H9 (cell line): ENCODE data around the gene S100A16. TPM values are rescaled to one million over a fixed set of nuclear protein-coding genes. Genes with fewer than 3 reads are reported as not detected.

Experiments
- DNase-seq: peaks from one replicate; pipeline ENCODE4 v3.0.0-alpha.2; 2017
- H2AFZ ChIP-seq: one replicate; pipeline ENCODE4 v1.6.1; 2013; ENCODE audit warnings: mild to moderate bottlenecking, low read length, control low read depth, moderate library complexity
- H2AK5ac ChIP-seq: 2 replicates; pipeline ENCODE4 v1.6.1; 2013; ENCODE audit warnings: low read length, control low read depth, mixed read lengths; ENCODE audit not compliant: insufficient read length
- H2BK120ac ChIP-seq: one replicate; pipeline ENCODE4 v1.6.1; 2013; ENCODE audit warnings: low read depth, mild to moderate bottlenecking, low read length, control low read depth, inconsistent platforms; ENCODE audit not compliant: poor library complexity, severe bottlenecking
- H2BK12ac ChIP-seq: 2 replicates; pipeline ENCODE4 v1.6.1; 2013; ENCODE audit warnings: low read length, control low read depth, mixed read lengths, low read depth; ENCODE audit not compliant: insufficient read length
- H2BK15ac ChIP-seq: 2 replicates; pipeline ENCODE4 v1.6.1; 2013; ENCODE audit warnings: low read depth, low read length, control low read depth
- H2BK20ac ChIP-seq: one replicate; pipeline ENCODE4 v1.6.1; 2013; ENCODE audit warnings: low read depth, mild to moderate bottlenecking, low read length, control low read depth, inconsistent platforms; ENCODE audit not compliant: poor library complexity, severe bottlenecking
- H2BK5ac ChIP-seq: 2 replicates; pipeline ENCODE4 v1.6.1; 2013; ENCODE audit warnings: low read length, control low read depth, mixed read lengths; ENCODE audit not compliant: insufficient read length
- H3K14ac ChIP-seq: 2 replicates; pipeline ENCODE4 v1.6.1; 2013; ENCODE audit warnings: low read length, control low read depth; ENCODE audit not compliant: insufficient read depth
- H3K18ac ChIP-seq: 2 replicates; pipeline ENCODE4 v1.6.1; 2013; ENCODE audit warnings: low read depth, mild to moderate bottlenecking, mixed read lengths, low read length, control low read depth; ENCODE audit not compliant: insufficient read length
- H3K23ac ChIP-seq: 2 replicates; pipeline ENCODE4 v1.6.1; 2013; ENCODE audit warnings: low read length, control low read depth, mixed read lengths, low read depth; ENCODE audit not compliant: insufficient read length
- H3K23me2 ChIP-seq: 2 replicates; pipeline ENCODE4 v1.6.1; 2013; ENCODE audit warnings: low read depth, mild to moderate bottlenecking, mixed read lengths, low read length, control low read depth; ENCODE audit not compliant: insufficient read length, poor library complexity, severe bottlenecking
- H3K27ac ChIP-seq: 2 replicates; pipeline ENCODE4 v1.5.1; 2013; ENCODE audit warnings: low read length, control low read depth, mixed read lengths, low read depth; ENCODE audit not compliant: insufficient read length
- H3K27me3 ChIP-seq: 2 replicates; pipeline ENCODE4 v1.6.1; 2013; ENCODE audit warnings: low read length, control low read depth, inconsistent platforms; ENCODE audit not compliant: insufficient read depth
- H3K4ac ChIP-seq: 2 replicates; pipeline ENCODE4 v1.6.1; 2013; ENCODE audit warnings: low read depth, mild to moderate bottlenecking, control low read depth, inconsistent platforms, low read length, moderate library complexity
- H3K4me1 ChIP-seq: 2 replicates; pipeline ENCODE4 v1.6.1; 2013; ENCODE audit warnings: low read length, control low read depth, inconsistent platforms; ENCODE audit not compliant: insufficient read depth
- H3K4me2 ChIP-seq: 2 replicates; pipeline ENCODE4 v1.6.1; 2013; ENCODE audit warnings: low read length, control low read depth, mixed read lengths; ENCODE audit not compliant: insufficient read length, insufficient read depth
- H3K56ac ChIP-seq: 2 replicates; pipeline ENCODE4 v1.6.1; 2013; ENCODE audit warnings: low read depth, mild to moderate bottlenecking, mixed read lengths, low read length, control low read depth; ENCODE audit not compliant: insufficient read length
- H3K79me1 ChIP-seq: 2 replicates; pipeline ENCODE4 v1.6.1; 2013; ENCODE audit warnings: low read depth, mild to moderate bottlenecking, moderate library complexity, low read length, control low read depth, inconsistent platforms; ENCODE audit not compliant: insufficient read depth, poor library complexity, severe bottlenecking
- H3K79me2 ChIP-seq: 2 replicates; pipeline ENCODE4 v1.6.1; 2013; ENCODE audit warnings: low read length, control low read depth, inconsistent platforms; ENCODE audit not compliant: insufficient read depth
- H3K9ac ChIP-seq: 2 replicates; pipeline ENCODE4 v1.6.1; 2013; ENCODE audit warnings: low read length, control low read depth, mixed read lengths; ENCODE audit not compliant: insufficient read length; ENCODE audit errors: extremely low read depth
- H3K9me3 ChIP-seq: one replicate; pipeline ENCODE4 v1.6.1; 2013; ENCODE audit warnings: low read depth, low read length, inconsistent platforms; ENCODE audit not compliant: control insufficient read depth
- H3T11ph ChIP-seq: one replicate; pipeline ENCODE4 v1.6.1; 2013; ENCODE audit warnings: mild to moderate bottlenecking, low read length, control low read depth, inconsistent platforms
- H4K20me1 ChIP-seq: one replicate; pipeline ENCODE4 v1.6.1; 2013; ENCODE audit not compliant: control insufficient read depth, insufficient read length, insufficient read depth
- H4K5ac ChIP-seq: 2 replicates; pipeline ENCODE4 v1.6.1; 2013; ENCODE audit warnings: low read depth, mild to moderate bottlenecking, mixed read lengths, low read length, control low read depth; ENCODE audit not compliant: insufficient read length
- H4K8ac ChIP-seq: replicated peaks from 2 replicates; pipeline ENCODE4 v1.6.1; 2013; ENCODE audit warnings: low read length, control low read depth, mixed read lengths, low read depth; ENCODE audit not compliant: insufficient read length
- H4K91ac ChIP-seq: 2 replicates; pipeline ENCODE4 v1.6.1; 2013; ENCODE audit warnings: low read depth, mild to moderate bottlenecking, moderate library complexity, mixed read lengths, low read length, control low read depth; ENCODE audit not compliant: insufficient read length
- H3K27ac Mint-ChIP-seq, 3 experiments: 2 replicates in 2 of 3; 3 replicates in 1 of 3; pipeline ENCODE4 v1.8.0; 2020 to 2021; ENCODE audit warnings: mixed read lengths in 3 of 3, mild to moderate bottlenecking in 1 of 3, moderate library complexity in 1 of 3
- H3K27me3 Mint-ChIP-seq: 2 replicates; pipeline ENCODE4 v1.8.0; 2021; ENCODE audit warnings: low read depth, mild to moderate bottlenecking, moderate library complexity, mixed read lengths
- H3K36me3 Mint-ChIP-seq, 3 experiments: 2 replicates in 2 of 3; 3 replicates in 1 of 3; pipeline ENCODE4 v1.8.0; 2020 to 2021; ENCODE audit warnings: low read depth in 3 of 3, mixed read lengths in 3 of 3; ENCODE audit not compliant: insufficient read depth in 1 of 3
- H3K4me1 Mint-ChIP-seq, 2 experiments: 2 replicates each; pipeline ENCODE4 v1.8.0; 2020; ENCODE audit warnings: mixed read lengths in 2 of 2
- H3K4me3 Mint-ChIP-seq, 2 experiments: 2 replicates in 1 of 2; 3 replicates in 1 of 2; pipeline ENCODE4 v1.8.0; 2020 to 2021; ENCODE audit warnings: mild to moderate bottlenecking in 2 of 2, mixed read lengths in 2 of 2, moderate library complexity in 1 of 2
- H3K9me3 Mint-ChIP-seq, 2 experiments: 2 replicates in 1 of 2; 3 replicates in 1 of 2; pipeline ENCODE4 v1.8.0; 2020; ENCODE audit warnings: mild to moderate bottlenecking in 2 of 2, mixed read lengths in 2 of 2, moderate library complexity in 1 of 2
- WGBS: extraction: QIAGEN DNeasy Blood & Tissue Kit; methylation state at CpG from one replicate; pipeline ENCODE4 v1.1.7; 2013; ENCODE audit warnings: missing lambda C conversion rate, low lambda C conversion rate, mixed read lengths; ENCODE audit not compliant: insufficient read length; ENCODE audit errors: extremely low coverage; 5-methylcytosine and 5-hydroxymethylcytosine counted together
- total RNA-seq: library from RNA; stranded (reverse); gene quantifications from 2 replicates; pipeline ENCODE4 v1.2.1, GENCODE V29; 2021
- TF ChIP-seq, protein P1 (sequence below): fragments of 200-600 bp; sonication (generic); conservative IDR thresholded peaks from 3 replicates; pipeline ENCODE4 v1.8.0; 2021; ENCODE audit warnings: antibody characterized with exemption, mild to moderate bottlenecking

The S100A16 gene
- total RNA-seq, 1 experiment from 2014 or later = 8.0 TPM

GRCh38 chr1:153635872-153636271 lies 22.9 kb upstream of the S100A16 start:
- no peak overlapping the region for H2BK5ac ChIP-seq
- H4K91ac ChIP-seq = no peak overlapping the region
- peaks cover 12% of the 10 kb centered on the region for H3K23me2 ChIP-seq
- H3K9me3 ChIP-seq = no peaks in the 10 kb centered on the region
- Mint-ChIP-seq H3K4me3 (peak overlapping the region; percentile 75 to 99), H3K27me3 (no peaks in the 10 kb centered on the region), H3K27ac (peak overlapping the region in 2 of 3 experiments; percentile 63 to 83; a peak in 2 of 7 replicates), H3K9me3 (peaks cover 0 to 3% of the 10 kb centered on the region in 2 experiments; a peak in 1 of 5 replicates), H3K4me1 (peaks cover 13 to 16% of the 10 kb centered on the region in 2 experiments), H3K36me3 (peaks cover 39 to 67% (median 54%) of the 10 kb centered on the region in 3 experiments)
- DNase-seq = no peak
- H3K23ac ChIP-seq = no peak overlapping the region
- TF ChIP-seq, protein P1, sequence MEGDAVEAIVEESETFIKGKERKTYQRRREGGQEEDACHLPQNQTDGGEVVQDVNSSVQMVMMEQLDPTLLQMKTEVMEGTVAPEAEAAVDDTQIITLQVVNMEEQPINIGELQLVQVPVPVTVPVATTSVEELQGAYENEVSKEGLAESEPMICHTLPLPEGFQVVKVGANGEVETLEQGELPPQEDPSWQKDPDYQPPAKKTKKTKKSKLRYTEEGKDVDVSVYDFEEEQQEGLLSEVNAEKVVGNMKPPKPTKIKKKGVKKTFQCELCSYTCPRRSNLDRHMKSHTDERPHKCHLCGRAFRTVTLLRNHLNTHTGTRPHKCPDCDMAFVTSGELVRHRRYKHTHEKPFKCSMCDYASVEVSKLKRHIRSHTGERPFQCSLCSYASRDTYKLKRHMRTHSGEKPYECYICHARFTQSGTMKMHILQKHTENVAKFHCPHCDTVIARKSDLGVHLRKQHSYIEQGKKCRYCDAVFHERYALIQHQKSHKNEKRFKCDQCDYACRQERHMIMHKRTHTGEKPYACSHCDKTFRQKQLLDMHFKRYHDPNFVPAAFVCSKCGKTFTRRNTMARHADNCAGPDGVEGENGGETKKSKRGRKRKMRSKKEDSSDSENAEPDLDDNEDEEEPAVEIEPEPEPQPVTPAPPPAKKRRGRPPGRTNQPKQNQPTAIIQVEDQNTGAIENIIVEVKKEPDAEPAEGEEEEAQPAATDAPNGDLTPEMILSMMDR = no peak
- H3K18ac ChIP-seq = no peak overlapping the region
- H3K9ac ChIP-seq = no peak overlapping the region
- no peak overlapping the region for H3K56ac ChIP-seq
- no peak overlapping the region for H3K27ac ChIP-seq
- no peaks in the 10 kb centered on the region for H3K4me1 ChIP-seq
- H2AK5ac ChIP-seq = no peak overlapping the region
- H4K5ac ChIP-seq = no peak overlapping the region
- H2BK12ac ChIP-seq = no peak overlapping the region
- H2BK20ac ChIP-seq = no peak overlapping the region
- H2AFZ ChIP-seq = no peak overlapping the region
- H3T11ph ChIP-seq = no peak overlapping the region
- no peaks in the 10 kb centered on the region for H3K79me1 ChIP-seq
- H2BK15ac ChIP-seq = no peak overlapping the region
- WGBS = no CpG with 5 or more reads among the region's 7 CpGs
- H4K8ac ChIP-seq = no peak overlapping the region
- no peaks in the 10 kb centered on the region for H4K20me1 ChIP-seq
- no peak overlapping the region for H3K4me2 ChIP-seq
- no peak overlapping the region for H3K4ac ChIP-seq
- H2BK120ac ChIP-seq = no peak overlapping the region
- no peaks in the 10 kb centered on the region for H3K27me3 ChIP-seq
- H3K79me2 ChIP-seq = peaks cover 4% of the 10 kb centered on the region; the same call in 1 of the 2 replicates
- H3K14ac ChIP-seq = no peak overlapping the region
